HG02840 (cell line): ENCODE measurements around the gene GLA.

Source experiments
- ATAC-seq: cut with Tn5 transposase; IDR thresholded peaks from one replicate; pipeline ENCODE4 v1.9.1; 2021; ENCODE audit warnings: mild to moderate bottlenecking, moderate library complexity, moderate number of reproducible peaks; ENCODE audit not compliant: unreplicated experiment, low FRiP score

The GLA gene

DNA sequence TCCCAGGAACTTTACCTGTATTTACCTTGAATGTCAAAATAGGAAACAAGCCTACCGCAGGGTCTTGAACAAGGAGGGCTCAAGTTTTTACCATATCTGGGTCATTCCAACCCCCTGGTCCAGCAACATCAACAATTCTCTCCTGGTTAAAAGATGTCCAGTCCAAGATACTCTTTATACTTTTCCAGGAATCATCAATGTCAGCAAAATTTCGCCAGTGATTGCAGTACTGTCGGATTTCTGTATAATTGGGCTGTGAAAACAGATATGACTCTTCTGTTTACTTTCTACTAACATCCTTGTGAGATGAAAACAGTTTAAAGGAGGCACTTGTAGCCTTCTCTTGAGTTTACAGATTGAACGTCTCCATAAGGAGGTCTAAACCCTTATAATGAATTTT is 9.0 kb downstream of the GLA start:
- no peak for ATAC-seq

- no peak for ATAC-seq
Observed at GRCh38 chrX:101397779-101398178, 9.9 kb downstream of the GLA start.

GRCh38 chrX:101395789-101396188 is 11.9 kb downstream of the GLA start:
- ATAC-seq: no peak

DNA sequence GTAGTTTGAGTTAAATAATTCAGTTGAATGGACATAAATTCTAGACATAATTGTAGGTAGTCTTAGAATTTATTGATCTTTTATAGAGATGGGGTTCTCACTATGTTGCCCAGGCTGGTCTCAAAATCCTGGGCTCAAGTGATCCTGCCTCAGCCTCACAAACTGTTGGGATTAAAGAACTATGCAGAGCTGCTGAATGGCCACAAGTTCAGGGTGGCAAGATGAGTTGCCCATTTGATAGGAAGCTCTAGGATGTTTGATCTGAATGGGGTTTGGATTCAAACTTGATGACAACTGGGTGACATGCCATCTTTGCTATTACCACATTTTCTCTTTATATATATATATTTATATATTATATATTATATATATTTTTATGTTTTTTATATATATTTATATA is 13.4 kb downstream of the GLA start:
- ATAC-seq: no peak

- ATAC-seq: no peak
Observed at GRCh38 chrX:101393530-101394305, 14.0 kb downstream of the GLA start.

GRCh38 chrX:101391831-101392230 is 15.9 kb downstream of the GLA start:
- ATAC-seq: no peak

DNA sequence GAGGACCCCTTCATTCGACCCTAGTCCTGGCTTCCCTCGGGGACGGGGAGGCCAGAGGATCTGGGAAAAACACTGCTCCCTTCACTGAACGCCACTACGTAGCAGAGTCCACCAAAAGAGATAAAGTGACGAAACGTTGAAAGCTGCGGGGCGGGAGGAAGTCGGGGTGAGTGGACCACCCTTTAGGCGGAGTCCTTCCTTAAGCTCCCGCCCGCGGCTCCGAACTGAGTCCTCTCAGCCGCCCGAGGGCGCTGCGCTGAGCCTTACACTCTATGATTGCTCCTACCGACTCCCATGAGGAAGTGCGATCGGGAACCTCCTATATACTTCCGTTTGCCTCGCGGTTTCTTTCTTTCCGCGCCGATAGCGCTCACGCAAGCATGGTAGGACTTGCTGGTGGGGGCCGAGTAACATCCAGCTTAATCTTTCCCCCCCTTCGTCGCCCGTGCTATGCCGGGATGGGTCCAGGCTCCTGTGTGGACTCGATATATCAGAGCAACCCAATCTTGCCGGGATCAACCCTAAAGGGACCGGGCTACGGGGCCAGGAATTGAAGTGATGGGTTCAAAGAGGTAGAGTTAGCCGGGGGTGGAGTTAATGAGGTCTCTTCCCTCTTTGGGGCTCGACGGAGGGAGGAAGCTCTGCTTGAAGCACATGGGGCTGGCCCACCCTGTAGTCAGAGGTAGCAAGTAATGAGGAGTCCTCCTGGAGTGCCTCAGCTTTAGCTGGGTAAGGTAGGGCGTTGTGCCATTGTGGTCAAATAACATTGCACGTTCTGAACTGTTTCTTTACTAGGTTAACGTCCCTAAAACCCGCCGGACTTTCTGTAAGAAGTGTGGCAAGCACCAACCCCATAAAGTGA is 16.8 kb downstream of the GLA start, which contains the start of gene RPL36A:
Gene RPL36A, plus strand, starts transcription at position 348 of the 862 bp plus-strand sequence. Its CDS starts 33 bp downstream, at position 381.
- peak; percentile 80 for ATAC-seq

DNA sequence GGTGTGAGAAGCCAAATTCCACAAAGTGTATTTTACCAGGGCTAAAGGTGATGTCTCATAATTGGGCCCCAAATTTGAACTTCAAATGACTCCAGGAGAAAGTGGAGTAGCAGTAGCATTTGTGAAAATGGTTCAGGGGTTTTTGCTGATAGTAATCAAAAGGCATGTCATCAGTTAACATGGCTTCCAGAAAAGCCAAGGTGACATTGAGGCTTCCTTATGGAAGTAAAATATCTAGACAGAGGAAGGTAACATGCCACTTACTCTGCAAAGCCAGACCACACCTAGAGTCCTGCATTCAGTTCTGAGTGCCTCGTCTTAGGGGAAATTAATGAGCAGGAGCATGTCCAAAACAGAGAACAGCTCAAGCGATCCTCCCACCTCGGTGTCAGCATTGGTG is 19.1 kb downstream of the GLA start:
- no peak for ATAC-seq

DNA sequence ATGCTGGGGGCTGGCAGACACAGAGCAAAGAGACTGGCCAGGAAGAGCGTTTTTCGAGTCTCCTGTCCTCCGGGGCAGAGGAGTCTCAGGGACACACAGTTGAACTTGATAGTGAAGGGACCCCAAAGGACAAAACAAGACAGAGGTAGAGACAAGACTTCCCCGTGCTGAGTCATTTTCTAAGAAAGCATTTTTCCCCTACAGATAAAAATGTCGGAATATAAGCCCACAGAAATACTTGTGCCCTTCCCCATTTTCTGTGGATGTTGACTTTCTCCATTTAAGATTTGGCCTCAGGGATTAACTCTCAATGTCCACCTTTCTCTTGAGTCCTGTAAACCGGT is 21.2 kb downstream of the GLA start:
- ATAC-seq: no peak

DNA sequence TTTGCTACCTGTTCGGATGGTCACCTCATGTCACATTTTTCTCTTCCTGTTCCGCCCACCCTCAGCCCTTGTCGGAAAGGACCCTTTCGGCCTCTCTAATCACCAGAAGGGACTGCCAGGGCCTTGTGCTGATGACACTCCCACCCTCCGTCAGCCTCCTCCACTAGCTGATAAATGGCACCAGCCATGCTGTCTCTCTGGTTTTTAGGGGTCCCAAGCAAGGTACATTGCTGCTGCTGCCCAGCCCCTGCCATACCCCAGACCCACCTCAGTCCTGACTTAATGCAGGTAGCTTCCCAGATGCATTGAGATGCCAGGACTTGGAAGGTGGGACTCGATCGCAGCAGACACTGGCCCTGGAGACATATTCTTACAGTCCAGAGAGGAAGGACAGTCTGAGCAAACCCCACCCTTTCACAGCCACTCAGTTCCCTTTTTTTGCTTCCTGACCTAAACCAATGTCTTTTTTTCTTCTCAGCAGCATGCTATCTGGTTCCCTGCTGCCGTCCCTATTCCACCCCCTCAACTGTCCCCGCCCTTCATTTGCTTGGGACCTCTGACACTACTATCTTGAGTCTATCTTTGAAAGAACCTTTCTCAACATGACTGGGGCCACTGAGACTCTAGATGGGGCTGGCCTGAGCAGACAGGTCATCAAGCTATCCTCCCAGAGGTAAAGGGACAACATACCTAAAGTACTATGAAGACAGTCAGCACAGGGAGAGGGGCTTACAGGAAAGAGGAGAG is 21.8 kb downstream of the GLA start, which contains the start of gene BTK:
Gene BTK, minus strand, starts transcription at position 397 of the 747 bp plus-strand sequence. CDS start 10,907 bp downstream, outside the sequence.
- peak; percentile 49 for ATAC-seq

DNA sequence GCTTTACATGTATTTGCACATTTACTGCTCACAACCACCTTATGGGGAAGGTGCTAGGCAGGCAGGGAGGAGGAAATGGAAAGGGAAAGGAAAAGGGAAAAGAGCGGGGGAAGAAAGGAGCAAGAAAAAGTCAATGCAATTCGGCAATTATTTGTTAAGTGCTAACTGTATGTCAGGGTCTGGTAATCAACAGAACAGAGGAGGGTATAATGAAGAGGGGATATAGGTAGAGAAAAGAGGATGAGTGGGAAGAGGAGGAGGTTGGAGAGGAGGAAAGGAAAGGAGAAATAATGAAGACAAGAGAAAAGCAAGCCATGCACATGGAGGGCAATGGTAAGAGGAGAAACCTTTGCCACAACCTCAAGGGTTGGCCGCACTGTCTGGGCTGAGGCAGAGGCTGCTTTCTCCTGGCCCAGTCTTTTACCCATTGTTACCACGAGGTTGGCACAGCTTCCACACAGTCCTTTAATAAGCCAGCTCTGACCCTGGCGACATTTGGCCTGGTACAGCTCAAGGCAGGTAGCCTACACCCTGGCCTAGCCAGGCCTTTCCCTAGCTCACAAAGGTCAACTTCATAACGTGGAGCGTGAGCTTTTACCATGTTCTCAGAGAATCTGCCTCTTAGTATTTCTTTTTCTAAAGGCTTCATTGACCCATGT is 22.6 kb downstream of the GLA start:
- peak; percentile 1 for ATAC-seq

DNA sequence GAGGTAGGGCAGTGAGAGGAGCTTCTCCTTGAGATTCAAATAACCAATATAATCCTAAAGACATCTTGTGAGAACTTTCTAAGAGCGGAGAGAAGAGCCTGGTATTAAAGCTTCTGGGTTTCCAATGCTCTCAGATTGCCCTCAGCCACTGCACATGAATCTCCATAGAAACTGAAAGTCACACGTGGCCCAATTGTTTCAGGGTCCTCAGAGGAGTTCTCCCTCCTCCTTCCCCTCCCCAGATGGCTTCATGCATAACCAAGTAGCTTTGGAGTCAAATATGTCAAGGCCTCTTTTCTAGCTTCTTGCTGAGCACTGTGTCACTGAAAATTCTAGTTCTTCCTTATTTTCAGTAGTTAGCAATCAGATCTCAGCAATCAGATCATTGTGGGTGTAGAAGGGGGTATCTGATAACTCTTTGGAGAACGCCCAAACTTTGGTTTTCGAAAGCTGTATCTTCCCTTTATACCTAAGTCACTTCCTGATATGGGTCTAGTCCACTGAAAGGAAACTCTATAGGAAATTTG is 24.0 kb downstream of the GLA start:
- ATAC-seq: peak; percentile 70

DNA sequence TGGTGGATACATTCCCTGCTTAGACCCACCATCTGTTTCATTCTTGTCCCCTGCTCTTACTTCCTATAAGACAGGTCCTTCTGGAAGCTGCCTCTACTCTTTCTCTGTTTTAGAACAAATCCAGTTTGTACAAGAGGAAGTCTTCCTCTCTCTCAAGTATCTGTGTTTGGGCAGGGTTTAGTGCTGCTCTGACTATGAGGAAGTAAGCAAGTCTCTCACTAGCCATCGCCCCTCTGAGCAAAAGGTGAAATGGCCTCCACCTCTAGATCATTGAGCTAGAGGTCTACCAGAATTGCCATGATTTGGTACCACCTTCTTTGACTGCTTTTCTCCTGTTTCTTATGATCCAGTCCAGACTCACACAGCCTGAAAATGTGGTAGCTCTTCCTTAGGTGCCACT is 30.2 kb downstream of the GLA start:
- no peak for ATAC-seq

GRCh38 chrX:101370888-101371504 is 36.7 kb downstream of the GLA start:
- no peak for ATAC-seq

DNA sequence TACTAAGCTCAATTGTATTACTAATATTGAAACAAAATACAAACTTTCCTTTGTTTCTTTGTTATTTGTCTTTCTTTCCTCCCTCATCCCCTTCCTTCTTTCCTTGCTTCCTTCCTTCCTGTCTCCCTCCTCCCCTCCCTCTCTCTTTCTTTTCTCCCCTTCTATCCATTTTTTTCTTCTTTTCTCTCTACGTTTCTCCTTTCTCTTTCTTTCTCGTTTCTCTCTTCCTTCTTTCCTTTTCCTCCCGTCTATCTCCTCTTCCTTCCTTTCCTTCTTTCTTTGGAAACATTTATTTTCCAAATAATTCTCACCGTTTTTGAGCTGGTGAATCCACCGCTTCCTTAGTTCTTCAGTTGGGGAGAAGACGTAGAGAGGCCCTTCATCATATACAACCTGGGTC is 38.0 kb downstream of the GLA start:
- no peak for ATAC-seq

GRCh38 chrX:101368800-101369199 is 38.9 kb downstream of the GLA start:
- no peak for ATAC-seq

GRCh38 chrX:101365301-101365795 is 42.4 kb downstream of the GLA start:
- ATAC-seq: no peak

GRCh38 chrX:101362757-101363156 is 45.0 kb downstream of the GLA start:
- no peak for ATAC-seq

- ATAC-seq: no peak
Observed at GRCh38 chrX:101362116-101362515, 45.6 kb downstream of the GLA start.
